Esophagus squamous epithelium (tissue), 5 donors: ENCODE results near the gene KCTD1. TPM values are rescaled to one million over a fixed set of nuclear protein-coding genes. Genes with fewer than 3 reads are reported as not detected.

Experiments
- DNase-seq: peaks from one replicate; lab custom pipeline; 2025; lab: John Stamatoyannopoulos, UW
- H3K27ac ChIP-seq, 4 donors: fragments of 200-600 bp; sonication (generic); one replicate each; pipeline ENCODE4 v1.5.1; 2016 to 2019; ENCODE audit warnings: mild to moderate bottlenecking in 1 of 4
- H3K27me3 ChIP-seq, 4 donors: fragments of 200-600 bp; sonication (generic); 1 replicate in 3 of 4; 2 replicates in 1 of 4; pipeline versions ENCODE4 v1.5.1 to v1.6.0; 2017 to 2021; ENCODE audit warnings: antibody characterized with exemption in 1 of 4
- H3K36me3 ChIP-seq, 3 donors: fragments of 200-600 bp; sonication (generic); one replicate each; pipeline ENCODE4 v1.5.1; 2016 to 2019
- H3K4me1 ChIP-seq, 3 donors: fragments of 200-600 bp; sonication (generic); one replicate each; pipeline ENCODE4 v1.5.1; 2017 to 2019
- H3K4me3 ChIP-seq, 4 donors: fragments of 200-600 bp; sonication (generic); 1 replicate in 3 of 4; 2 replicates in 1 of 4; pipeline ENCODE4 v1.5.1; 2016 to 2019; ENCODE audit warnings: mild to moderate bottlenecking in 2 of 4, moderate library complexity in 1 of 4
- H3K9me3 ChIP-seq, 3 donors: fragments of 200-600 bp; sonication (generic); one replicate each; pipeline ENCODE4 v1.5.1; 2016 to 2019
- POLR2A ChIP-seq, 4 donors: fragments of 450-650 bp; IDR thresholded peaks; one replicate each; pipeline ENCODE4 v1.6.1; 2017; ENCODE audit warnings: antibody characterized with exemption in 4 of 4, mild to moderate bottlenecking in 4 of 4, moderate library complexity in 3 of 4
- WGBS, 2 donors: methylation state at CpG; one replicate each; pipeline ENCODE4 v1.1.5; 2018; 5-methylcytosine and 5-hydroxymethylcytosine counted together
- intact Hi-C: fragments of 100-400 bp; cut with DNase I; formaldehyde crosslinking; loops from one replicate; pipeline ENCODE4 v1.15.0; 2022
- total RNA-seq, 4 donors: library from RNA; depleted of rRNA; stranded (reverse); fragments of >200 nt; gene quantifications; one replicate each; pipeline ENCODE4 v1.1.0, GENCODE V29; 2016
- TF ChIP-seq, protein P1 (sequence below), 6 experiments: fragments of 450-650 bp in 4 of 6; fragments of 200-600 bp in 2 of 6; sonication (generic) in 2 of 6; IDR thresholded peaks; one replicate each; pipeline ENCODE4 v1.5.1; 2016 to 2019; ENCODE audit warnings: antibody characterized with exemption in 6 of 6, mild to moderate bottlenecking in 4 of 6, moderate library complexity in 4 of 6
- donor health status: DM: yes; HTN: yes; CAD: no.

Gene KCTD1
- total RNA-seq, 4 donors from 2014 or later = 46.0 to 67.1 (median 56.6) TPM

GRCh38 chr18:26417190-26417589 lies 131.2 kb downstream of the KCTD1 start:
- Histone ChIP-seq H3K4me1 (no peaks in the 10 kb centered on the region), H3K36me3 (no peaks in the 10 kb centered on the region), H3K9me3 (no peaks in the 10 kb centered on the region), H3K4me3 (no peak overlapping the region), H3K27me3 (no peaks in the 10 kb centered on the region), H3K27ac (no peak overlapping the region)
- DNase-seq = no peak
- intact Hi-C loops = no loop called here
- no peak for TF ChIP-seq POLR2A (IDR thresholded peaks at IDR 0.05)
- TF ChIP-seq, protein P1, sequence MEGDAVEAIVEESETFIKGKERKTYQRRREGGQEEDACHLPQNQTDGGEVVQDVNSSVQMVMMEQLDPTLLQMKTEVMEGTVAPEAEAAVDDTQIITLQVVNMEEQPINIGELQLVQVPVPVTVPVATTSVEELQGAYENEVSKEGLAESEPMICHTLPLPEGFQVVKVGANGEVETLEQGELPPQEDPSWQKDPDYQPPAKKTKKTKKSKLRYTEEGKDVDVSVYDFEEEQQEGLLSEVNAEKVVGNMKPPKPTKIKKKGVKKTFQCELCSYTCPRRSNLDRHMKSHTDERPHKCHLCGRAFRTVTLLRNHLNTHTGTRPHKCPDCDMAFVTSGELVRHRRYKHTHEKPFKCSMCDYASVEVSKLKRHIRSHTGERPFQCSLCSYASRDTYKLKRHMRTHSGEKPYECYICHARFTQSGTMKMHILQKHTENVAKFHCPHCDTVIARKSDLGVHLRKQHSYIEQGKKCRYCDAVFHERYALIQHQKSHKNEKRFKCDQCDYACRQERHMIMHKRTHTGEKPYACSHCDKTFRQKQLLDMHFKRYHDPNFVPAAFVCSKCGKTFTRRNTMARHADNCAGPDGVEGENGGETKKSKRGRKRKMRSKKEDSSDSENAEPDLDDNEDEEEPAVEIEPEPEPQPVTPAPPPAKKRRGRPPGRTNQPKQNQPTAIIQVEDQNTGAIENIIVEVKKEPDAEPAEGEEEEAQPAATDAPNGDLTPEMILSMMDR (IDR thresholded peaks at IDR 0.05) = no peak
- 89 to 93% methylated on average over 12 of the region's 12 CpGs for WGBS, 2 donors

- Histone ChIP-seq H3K9me3 (no peaks in the 10 kb centered on the region), H3K27me3 (no peaks in the 10 kb centered on the region), H3K4me1 (no peaks in the 10 kb centered on the region), H3K36me3 (no peaks in the 10 kb centered on the region), H3K27ac (no peak overlapping the region), H3K4me3 (no peak overlapping the region)
- intact Hi-C loops = no loop called here
- WGBS, 2 donors = 83 to 88% methylated on average over 8 of the region's 8 CpGs
- no peak for DNase-seq
- TF ChIP-seq, protein P1 (IDR thresholded peaks at IDR 0.05) = no peak
- TF ChIP-seq POLR2A (IDR thresholded peaks at IDR 0.05) = no peak
These were observed 131.7 kb downstream of the KCTD1 start for GRCh38 chr18:26416652-26417150.

- intact Hi-C loops = no loop called here
- 76 to 84% methylated on average over 7 of the region's 7 CpGs for WGBS, 2 donors
- no peaks in the 10 kb centered on the region for H3K4me1 ChIP-seq
- no peak overlapping the region for H3K4me3 ChIP-seq
- no peak for DNase-seq
- H3K9me3 ChIP-seq = no peaks in the 10 kb centered on the region
- H3K27ac ChIP-seq = no peak overlapping the region
- TF ChIP-seq, protein P1 (IDR thresholded peaks at IDR 0.05) = no peak
- no peak for TF ChIP-seq POLR2A (IDR thresholded peaks at IDR 0.05)
- no peaks in the 10 kb centered on the region for H3K27me3 ChIP-seq
- H3K36me3 ChIP-seq = no peaks in the 10 kb centered on the region
These were observed 132.7 kb downstream of the KCTD1 start for GRCh38 chr18:26415631-26416030.

DNA sequence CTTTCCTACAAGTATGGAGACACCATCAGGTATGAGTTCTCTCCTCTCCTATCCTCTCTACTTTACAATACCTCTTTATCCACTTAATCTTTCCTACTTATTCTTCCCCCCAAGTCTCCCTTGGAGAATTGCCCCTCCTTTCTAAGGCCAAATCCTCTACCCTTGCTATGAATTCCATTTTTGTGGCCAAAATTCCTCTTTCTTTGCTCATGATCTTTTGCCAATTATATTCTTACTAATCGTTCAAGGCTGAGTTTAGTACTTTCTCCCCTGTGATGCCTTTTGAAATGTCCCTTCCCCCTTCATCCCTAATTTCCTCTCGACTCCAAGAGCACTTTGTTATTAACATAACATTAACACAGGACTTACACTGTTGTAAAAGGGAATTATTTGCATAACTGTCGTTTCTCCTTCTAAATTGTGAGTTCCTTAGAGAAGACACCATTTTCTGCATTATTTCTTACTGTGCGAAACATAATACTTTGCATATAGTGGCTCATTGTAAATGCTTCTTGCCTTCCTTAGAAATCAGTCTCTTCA lies 133.4 kb downstream of the KCTD1 start:
- H3K27ac ChIP-seq = no peak overlapping the region
- 59 to 60% methylated on average over 4 of the region's 4 CpGs for WGBS, 2 donors
- intact Hi-C loops = no loop called here
- no peaks in the 10 kb centered on the region for H3K4me1 ChIP-seq
- no peaks in the 10 kb centered on the region for H3K9me3 ChIP-seq
- no peak for DNase-seq
- H3K36me3 ChIP-seq = no peaks in the 10 kb centered on the region
- H3K4me3 ChIP-seq = no peak overlapping the region
- TF ChIP-seq, protein P1 (IDR thresholded peaks at IDR 0.05) = no peak
- TF ChIP-seq POLR2A (IDR thresholded peaks at IDR 0.05) = no peak
- H3K27me3 ChIP-seq = no peaks in the 10 kb centered on the region

GRCh38 chr18:26409091-26409490 lies 139.3 kb downstream of the KCTD1 start:
- 60 to 66% methylated on average over 4 of the region's 4 CpGs for WGBS, 2 donors
- Histone ChIP-seq H3K27ac (peak overlapping the region in 3 of 4 donors; percentile 9 to 63 (median 59)), H3K27me3 (no peaks in the 10 kb centered on the region), H3K9me3 (no peaks in the 10 kb centered on the region), H3K4me3 (no peak overlapping the region), H3K36me3 (no peaks in the 10 kb centered on the region), H3K4me1 (peaks cover 0 to 33% (median 8%) of the 10 kb centered on the region in 3 donors)
- no peak for DNase-seq
- TF ChIP-seq, protein P1 (IDR thresholded peaks at IDR 0.05) = no peak
- TF ChIP-seq POLR2A (IDR thresholded peaks at IDR 0.05) = no peak
- intact Hi-C loops = loop anchor here (10.0 kb wide), 1 partner anchor 246 kb away; no protein-coding TSS in a partner anchor
